ENCODE data around the gene MB21D2.

DNA sequence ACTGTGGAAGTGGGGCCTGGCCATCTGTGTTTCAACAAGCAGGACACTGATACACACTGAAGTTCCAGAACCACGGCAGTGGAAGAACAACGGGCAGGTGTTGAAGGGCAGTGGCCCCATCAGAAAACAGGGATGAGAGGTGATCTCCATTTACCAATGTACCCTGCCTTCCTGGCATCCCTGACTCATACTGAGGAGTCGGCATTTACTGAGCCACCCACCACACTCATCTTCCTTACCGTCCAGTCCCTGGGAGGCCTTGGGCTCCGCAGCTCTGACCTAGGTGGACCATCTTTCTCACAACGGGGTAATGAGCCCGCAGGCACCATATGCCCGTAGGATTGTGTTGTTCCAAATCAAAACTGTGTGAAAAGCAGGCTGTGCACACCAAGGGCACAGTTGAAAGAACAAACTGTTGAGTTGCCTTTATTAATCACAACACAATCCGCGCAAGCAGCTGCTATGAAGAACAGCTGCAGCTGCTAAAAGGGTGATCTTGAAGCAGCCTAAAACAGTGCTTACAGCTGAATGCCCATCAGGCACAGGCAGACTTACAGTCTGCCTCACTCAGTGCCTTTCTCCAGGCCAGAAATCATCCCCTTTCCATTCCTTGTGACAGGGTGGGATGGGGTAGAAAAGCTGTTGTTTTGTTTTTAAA lies 12.9 kb downstream of the MB21D2 start:
- TF ChIP-seq, protein P1, sequence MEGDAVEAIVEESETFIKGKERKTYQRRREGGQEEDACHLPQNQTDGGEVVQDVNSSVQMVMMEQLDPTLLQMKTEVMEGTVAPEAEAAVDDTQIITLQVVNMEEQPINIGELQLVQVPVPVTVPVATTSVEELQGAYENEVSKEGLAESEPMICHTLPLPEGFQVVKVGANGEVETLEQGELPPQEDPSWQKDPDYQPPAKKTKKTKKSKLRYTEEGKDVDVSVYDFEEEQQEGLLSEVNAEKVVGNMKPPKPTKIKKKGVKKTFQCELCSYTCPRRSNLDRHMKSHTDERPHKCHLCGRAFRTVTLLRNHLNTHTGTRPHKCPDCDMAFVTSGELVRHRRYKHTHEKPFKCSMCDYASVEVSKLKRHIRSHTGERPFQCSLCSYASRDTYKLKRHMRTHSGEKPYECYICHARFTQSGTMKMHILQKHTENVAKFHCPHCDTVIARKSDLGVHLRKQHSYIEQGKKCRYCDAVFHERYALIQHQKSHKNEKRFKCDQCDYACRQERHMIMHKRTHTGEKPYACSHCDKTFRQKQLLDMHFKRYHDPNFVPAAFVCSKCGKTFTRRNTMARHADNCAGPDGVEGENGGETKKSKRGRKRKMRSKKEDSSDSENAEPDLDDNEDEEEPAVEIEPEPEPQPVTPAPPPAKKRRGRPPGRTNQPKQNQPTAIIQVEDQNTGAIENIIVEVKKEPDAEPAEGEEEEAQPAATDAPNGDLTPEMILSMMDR (IDR thresholded peaks at IDR 0.05; ENCODE audit: insufficient read depth, low read length, poor library complexity, severe bottlenecking): no peak
- TF ChIP-seq EZH2phosphoT487 (conservative IDR thresholded peaks at IDR 0.05; ENCODE audit: low read length): no peak

All from SU-DHL-6 (cell line).